Stimulated activated CD4-positive, alpha-beta T cell treated with anti-CD3 and anti-CD28 coated beads, Interleukin-4, amount 100 ng/mL, for 1 hour (primary cell): ENCODE results near the gene ZNF749.
A peak's percentile ranks its signal among the peaks of the same experiment; 100 is the strongest.
"Not testable (repeated sequence)": the region's sequence is repeated elsewhere in the genome, so short reads cannot be mapped to it uniquely, and the experiment has no call there.

Source experiments
- DNase-seq: peaks from one replicate; pipeline ENCODE4 v3.0.0-alpha.2; 2020

ZNF749 gene

DNA sequence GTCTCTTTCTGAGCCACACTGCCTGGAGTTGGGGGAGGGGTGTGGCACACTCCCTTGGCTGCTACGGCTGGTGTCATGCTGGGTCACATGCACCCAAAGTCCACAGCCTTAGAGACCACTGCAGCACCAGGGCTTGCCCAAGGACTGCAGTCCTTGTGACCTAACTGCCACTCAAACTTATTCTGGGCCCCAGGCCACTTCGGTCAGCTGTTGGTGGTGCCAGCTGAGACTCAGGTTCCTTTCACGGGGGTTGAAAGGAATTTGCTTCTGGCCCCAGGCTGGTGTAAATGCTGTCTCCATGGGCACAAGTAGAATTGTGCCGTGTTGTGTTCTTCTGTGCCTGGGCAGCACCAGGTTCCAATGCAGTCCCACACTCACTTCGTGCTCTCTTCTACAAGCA lies 31.4 kb downstream of the ZNF749 start:
- DNase-seq: no peak

DNA sequence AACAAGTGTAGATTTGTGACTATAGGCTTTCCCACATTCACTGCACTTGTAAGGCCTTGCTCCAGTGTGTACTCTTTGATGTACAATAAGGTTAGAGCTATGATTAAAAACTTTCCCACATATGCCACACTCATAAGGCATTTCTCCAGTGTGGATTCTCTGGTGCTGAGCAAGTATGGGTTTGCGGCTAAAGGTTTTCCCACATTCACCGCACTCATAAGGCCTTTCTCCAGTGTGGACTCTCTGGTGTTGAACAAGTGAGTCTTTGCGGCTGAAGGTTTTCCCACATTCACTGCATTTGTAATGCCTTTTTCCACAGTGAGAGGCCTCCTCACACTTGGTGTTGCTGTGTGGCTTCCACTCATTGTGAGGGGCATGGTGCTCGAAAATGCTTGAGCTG lies 38.5 kb downstream of the ZNF749 start:
- no peak for DNase-seq

DNA sequence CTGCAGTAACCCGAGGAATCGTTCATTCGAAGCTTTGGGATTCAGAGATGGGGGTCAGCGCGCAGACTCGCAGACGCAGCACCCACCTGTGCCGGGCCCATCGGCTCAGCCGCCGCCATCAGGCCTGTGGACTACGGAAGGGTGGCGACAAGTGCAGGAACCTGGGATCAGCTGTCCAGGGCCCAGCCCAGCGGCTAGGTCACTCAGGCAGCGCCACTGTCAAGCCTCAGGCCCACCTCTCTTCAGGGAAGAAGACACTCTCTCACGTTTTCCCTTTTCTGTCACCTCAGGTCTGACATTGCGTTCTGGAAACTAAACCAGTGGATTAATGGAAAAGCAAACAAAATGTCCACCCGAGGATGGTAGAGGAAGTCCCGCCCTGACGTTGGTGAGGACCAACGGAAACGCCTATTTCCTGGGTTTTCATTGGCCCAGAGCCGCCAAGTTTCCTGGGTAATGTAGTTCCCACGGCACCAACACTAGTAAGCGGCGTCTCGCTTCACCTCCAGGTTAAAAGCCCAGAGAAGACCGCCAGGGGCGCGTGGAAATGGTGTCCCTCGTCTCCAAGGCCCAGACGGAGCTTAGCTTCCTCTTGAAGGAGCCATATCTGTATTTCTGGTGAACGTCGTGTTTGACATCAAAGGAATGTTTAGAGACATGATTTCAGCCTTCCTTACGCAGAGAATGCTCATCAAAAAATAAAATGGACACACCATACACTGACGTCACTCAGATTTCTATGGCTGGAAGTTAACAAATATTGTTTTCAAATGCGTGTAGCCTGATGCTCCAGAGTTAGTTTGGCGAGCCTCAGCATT lies 42.3 kb downstream of the ZNF749 start, which contains the start of gene ZNF772:
Gene ZNF772, minus strand, starts transcription at position 376 of the 818 bp plus-strand sequence. Its CDS starts 257 bp downstream, at position 119.
- peak; percentile 83 for DNase-seq

DNA sequence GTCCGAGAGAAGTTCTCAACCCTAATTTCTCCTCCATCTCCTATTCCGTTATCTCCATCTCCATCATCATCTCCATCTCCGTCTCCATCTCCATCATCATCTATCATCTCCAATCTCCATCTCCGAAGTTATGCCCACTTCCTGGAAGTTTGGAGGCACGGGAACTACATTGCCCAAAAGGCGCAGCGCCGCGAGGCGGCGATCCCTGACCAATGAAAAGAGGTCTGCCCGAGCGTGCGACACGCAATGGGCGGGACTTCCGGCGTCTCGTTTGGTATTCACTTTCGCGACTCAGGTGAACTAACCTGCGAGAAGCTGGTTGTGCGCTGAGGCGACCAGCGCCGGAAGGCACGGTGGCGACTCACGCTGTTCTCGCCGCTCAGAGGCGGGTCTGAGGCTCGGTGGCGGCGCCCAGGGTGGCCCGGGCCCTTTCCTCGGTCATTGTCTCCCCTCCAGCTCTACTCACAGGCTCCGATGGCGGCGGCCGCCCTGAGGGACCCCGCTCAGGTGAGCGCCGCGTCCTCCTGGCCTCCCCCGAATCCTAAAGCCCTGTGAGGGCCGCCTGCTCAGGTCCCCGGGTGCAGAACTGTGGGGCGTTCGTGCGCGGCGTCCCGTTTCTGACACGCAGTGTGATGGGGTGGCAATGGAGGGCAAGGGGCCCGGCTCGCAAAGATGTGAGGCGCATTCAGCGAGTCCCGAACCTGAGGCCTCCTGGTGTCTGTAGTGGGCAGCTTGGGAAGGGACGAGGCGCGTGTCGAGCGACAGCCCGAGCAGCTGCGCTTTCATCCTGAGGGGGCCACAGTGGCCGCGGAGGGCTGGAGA lies 52.6 kb downstream of the ZNF749 start, which contains the start of gene ZNF419:
Gene ZNF419, plus strand, starts transcription at position 274 of the 822 bp plus-strand sequence. Its CDS starts 201 bp downstream, at position 475.
- peak; percentile 96 for DNase-seq

DNA sequence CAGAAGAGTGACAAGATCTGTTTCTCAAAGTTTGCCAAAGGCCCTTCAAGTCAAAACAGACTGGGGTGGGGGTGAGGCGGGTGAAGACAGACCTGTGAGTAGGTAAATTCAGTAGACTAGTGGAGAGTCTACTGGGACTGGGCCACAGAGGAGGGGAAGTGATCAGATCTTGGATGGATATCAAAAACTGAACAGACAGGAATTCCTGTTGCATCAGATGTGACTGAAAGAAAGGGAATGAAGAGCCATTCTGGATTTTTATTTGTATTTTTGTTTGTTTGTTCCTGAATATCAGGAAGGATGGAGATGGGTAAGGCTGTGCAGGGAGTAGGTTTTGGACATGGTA lies 53.1 kb downstream of the ZNF749 start:
- not testable (repeated sequence) for DNase-seq
